ENCODE results near the gene PRF1.

GRCh38 chr10:70592746-70593512 is 9.6 kb downstream of the PRF1 start:
- TF ChIP-seq CTCF (IDR thresholded peaks at IDR 0.05 in 2 of 3, conservative IDR thresholded peaks at IDR 0.05 in 1 of 3; ENCODE audit: borderline replicate concordance in 1 of 3, insufficient read depth in 1 of 3, low read depth in 2 of 3, low read length in 2 of 3) = no peak
- no peak for TF ChIP-seq EZH2 (IDR thresholded peaks at IDR 0.05)
- TF ChIP-seq EGR1 (IDR thresholded peaks at IDR 0.05; ENCODE audit: low read depth) = no peak
- TF ChIP-seq, protein P1, sequence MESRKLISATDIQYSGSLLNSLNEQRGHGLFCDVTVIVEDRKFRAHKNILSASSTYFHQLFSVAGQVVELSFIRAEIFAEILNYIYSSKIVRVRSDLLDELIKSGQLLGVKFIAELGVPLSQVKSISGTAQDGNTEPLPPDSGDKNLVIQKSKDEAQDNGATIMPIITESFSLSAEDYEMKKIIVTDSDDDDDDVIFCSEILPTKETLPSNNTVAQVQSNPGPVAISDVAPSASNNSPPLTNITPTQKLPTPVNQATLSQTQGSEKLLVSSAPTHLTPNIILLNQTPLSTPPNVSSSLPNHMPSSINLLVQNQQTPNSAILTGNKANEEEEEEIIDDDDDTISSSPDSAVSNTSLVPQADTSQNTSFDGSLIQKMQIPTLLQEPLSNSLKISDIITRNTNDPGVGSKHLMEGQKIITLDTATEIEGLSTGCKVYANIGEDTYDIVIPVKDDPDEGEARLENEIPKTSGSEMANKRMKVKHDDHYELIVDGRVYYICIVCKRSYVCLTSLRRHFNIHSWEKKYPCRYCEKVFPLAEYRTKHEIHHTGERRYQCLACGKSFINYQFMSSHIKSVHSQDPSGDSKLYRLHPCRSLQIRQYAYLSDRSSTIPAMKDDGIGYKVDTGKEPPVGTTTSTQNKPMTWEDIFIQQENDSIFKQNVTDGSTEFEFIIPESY (IDR thresholded peaks at IDR 0.05; ENCODE audit: extremely low read depth, insufficient replicate concordance, low read length) = no peak
- no peak for TF ChIP-seq POLR2A (IDR thresholded peaks at IDR 0.05; ENCODE audit: borderline replicate concordance, extremely low read depth, insufficient read depth, insufficient read length)
- no peak for TF ChIP-seq MAX (IDR thresholded peaks at IDR 0.05)
- no peak for TF ChIP-seq POLR2AphosphoS5 (IDR thresholded peaks at IDR 0.05; ENCODE audit: low read depth, low read length)
